Measurements from ENCODE around the gene SYT17.

The SYT17 gene

DNA sequence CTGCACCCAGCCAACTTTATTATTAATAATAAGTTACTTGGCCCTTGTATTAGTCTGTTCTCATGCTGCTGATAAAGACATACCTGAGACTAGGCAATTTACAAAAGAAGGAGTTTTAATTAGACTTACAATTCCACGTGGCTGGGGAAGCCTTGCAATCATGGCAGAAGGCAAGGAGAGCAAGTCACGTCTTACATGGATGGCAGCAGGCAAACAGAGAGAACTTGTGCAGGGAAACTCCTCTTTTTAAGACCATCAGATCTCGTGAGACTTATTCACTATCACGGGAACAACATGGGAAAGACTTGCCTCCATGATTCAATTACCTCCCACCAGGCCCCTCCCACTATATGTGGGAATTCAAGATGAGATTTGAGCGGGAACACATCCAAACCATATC lies 47.7 kb downstream of the SYT17 start:
- no peak overlapping the region for H3K4me3 ChIP-seq (ENCODE audit: low read length)

DNA sequence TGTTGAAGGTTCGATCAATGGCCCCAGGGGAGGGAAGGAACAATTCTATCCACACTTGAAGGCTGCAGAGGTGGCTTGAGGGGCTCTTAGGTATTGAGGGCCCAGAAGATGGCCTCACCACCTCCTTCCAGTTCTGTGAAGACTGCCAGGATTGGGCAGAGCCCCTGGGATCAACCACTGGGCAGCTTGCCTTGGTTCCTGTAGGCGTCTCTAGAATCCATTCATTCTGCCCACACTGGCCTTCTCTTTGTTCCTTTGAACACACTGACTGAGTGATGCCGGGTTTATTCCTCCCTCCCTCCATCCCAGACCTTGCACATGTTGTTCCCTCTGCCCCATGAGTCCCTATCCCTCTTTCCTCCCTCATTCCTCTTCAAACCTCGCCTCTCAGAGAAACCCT lies 50.5 kb downstream of the SYT17 start:
- TF ChIP-seq, protein P1, sequence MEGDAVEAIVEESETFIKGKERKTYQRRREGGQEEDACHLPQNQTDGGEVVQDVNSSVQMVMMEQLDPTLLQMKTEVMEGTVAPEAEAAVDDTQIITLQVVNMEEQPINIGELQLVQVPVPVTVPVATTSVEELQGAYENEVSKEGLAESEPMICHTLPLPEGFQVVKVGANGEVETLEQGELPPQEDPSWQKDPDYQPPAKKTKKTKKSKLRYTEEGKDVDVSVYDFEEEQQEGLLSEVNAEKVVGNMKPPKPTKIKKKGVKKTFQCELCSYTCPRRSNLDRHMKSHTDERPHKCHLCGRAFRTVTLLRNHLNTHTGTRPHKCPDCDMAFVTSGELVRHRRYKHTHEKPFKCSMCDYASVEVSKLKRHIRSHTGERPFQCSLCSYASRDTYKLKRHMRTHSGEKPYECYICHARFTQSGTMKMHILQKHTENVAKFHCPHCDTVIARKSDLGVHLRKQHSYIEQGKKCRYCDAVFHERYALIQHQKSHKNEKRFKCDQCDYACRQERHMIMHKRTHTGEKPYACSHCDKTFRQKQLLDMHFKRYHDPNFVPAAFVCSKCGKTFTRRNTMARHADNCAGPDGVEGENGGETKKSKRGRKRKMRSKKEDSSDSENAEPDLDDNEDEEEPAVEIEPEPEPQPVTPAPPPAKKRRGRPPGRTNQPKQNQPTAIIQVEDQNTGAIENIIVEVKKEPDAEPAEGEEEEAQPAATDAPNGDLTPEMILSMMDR (conservative IDR thresholded peaks at IDR 0.05; ENCODE audit: low read length), result no peak
- no peak overlapping the region for H3K4me3 ChIP-seq (ENCODE audit: low read length)
- no peak for DNase-seq (ENCODE audit: low read depth)

More for the DNA sequence above, 47.7 kb downstream of the SYT17 start:
- DNase-seq (ENCODE audit: low read depth), result no peak
- TF ChIP-seq, protein P1 (conservative IDR thresholded peaks at IDR 0.05; ENCODE audit: low read length), result no peak

DNA sequence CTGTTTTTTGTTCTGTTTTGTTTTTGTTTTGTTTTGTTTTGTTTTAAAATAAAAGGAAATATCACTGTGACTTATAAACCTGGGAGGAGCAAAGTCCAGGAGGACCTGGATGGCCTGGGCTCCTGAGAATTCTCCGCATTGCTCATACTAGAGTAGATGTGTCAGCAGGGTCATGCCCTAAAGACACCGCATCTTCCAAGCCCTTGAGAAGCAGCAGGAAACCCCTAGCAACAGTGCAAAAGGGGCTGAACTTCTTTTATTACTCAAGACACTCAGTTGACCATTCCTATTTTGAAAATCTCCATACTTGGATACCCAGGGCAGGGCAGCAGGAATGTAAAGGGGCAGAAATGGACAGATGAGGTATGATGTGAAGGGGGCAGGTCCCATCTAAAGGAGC lies 51.8 kb downstream of the SYT17 start:
- no peak overlapping the region for H3K4me3 ChIP-seq (ENCODE audit: low read length)
- DNase-seq (ENCODE audit: low read depth), result no peak
- TF ChIP-seq, protein P1 (conservative IDR thresholded peaks at IDR 0.05; ENCODE audit: low read length), result no peak

GRCh38 chr16:19223235-19224170 lies 55.5 kb downstream of the SYT17 start:
- TF ChIP-seq, protein P1 (conservative IDR thresholded peaks at IDR 0.05; ENCODE audit: low read length), result peak; percentile 47
- no peak overlapping the region for H3K4me3 ChIP-seq (ENCODE audit: low read length)
- DNase-seq (ENCODE audit: low read depth), result no peak

DNA sequence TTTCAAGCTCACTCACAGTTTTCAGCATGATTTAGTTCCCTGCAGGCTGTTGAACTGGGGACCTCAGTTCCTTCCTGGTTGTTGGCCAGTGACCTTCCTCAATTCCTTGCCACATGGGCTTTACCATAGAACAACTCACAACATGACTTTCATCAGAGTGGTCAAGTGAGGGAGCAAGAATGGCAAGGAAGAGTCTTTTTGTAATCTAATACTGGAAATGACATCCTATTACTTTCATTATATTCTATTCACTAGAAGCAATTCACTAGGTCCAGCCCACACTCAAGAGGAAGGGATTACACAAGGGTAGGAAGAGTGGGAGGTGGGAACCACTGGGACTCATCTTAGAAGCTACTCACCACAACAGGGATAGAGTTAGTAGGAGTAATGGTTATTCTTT lies 57.6 kb downstream of the SYT17 start:
- no peak for DNase-seq (ENCODE audit: low read depth)
- TF ChIP-seq, protein P1 (conservative IDR thresholded peaks at IDR 0.05; ENCODE audit: low read length), result no peak
- no peak overlapping the region for H3K4me3 ChIP-seq (ENCODE audit: low read length)

DNA sequence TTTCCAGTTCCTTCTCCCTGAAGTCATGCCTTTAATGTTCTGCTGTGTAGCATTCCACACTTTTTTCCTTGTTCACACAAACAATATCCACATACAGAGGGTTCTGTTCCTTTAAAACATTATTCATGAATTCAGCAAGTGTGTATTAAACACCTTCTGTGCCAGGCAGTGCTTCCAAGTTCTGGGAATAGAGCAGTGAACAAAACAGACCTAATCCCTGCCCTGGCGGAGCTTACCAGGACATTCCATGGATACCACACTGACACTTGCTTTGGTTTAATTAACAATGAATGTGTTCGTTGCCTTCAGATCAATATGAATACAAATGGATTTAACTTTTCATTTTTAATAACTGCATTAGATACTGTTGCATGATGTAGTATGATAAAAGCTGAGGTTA lies 59.6 kb downstream of the SYT17 start:
- H3K4me3 ChIP-seq (ENCODE audit: low read length), result no peak overlapping the region
- TF ChIP-seq, protein P1 (conservative IDR thresholded peaks at IDR 0.05; ENCODE audit: low read length), result no peak
- DNase-seq (ENCODE audit: low read depth), result no peak

DNA sequence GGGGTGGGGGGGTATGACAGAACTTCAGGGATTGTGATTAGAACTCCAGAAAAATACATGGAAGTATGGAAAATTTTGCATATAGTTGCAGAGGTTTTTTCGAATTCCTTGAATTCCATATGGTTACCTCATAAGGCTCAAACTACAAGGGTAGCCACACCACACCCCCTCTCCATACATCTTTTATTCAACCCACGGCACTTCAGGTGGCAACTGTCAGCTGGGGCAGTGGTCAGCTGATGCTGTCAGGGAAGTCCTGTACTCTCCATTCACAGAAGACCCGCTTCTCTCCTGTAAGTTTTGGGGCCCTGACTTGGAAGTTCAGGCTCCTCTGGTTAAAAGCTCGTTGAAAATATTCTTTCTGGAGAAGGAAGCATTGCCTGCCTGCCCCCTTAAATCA lies 60.0 kb downstream of the SYT17 start:
- TF ChIP-seq, protein P1 (conservative IDR thresholded peaks at IDR 0.05; ENCODE audit: low read length), result no peak
- H3K4me3 ChIP-seq (ENCODE audit: low read length), result no peak overlapping the region
- DNase-seq (ENCODE audit: low read depth), result no peak

Data from AG10803 (cell line).